Loucy (cell line): ENCODE data around the gene IL5.

ENCODE experiments used
- H2AFZ ChIP-seq: fragments of 200-600 bp; sonication (generic); 2 replicates; pipeline ENCODE4 v1.6.0; 2016; ENCODE audit warnings: antibody characterized with exemption, mild to moderate bottlenecking, low read length, moderate library complexity
- H3F3A ChIP-seq: fragments of 200-600 bp; 2 replicates; pipeline ENCODE4 v1.6.0; 2016; ENCODE audit warnings: antibody characterized with exemption, low read depth, mild to moderate bottlenecking
- H3K27me3 ChIP-seq: fragments of 200-600 bp; sonication (generic); 2 replicates; pipeline ENCODE4 v1.6.1; 2014; ENCODE audit warnings: low read length, mild to moderate bottlenecking; ENCODE audit not compliant: insufficient read depth, poor library complexity, severe bottlenecking
- H3K36me3 ChIP-seq: fragments of 200-600 bp; sonication (generic); 2 replicates; pipeline ENCODE4 v1.6.1; 2016; ENCODE audit warnings: low read length; ENCODE audit not compliant: insufficient read depth
- H3K4me1 ChIP-seq: fragments of 200-600 bp; sonication (generic); 2 replicates; pipeline ENCODE4 v1.5.1; 2014; ENCODE audit warnings: low read length, mild to moderate bottlenecking; ENCODE audit not compliant: insufficient read depth, poor library complexity, severe bottlenecking
- H3K4me2 ChIP-seq: fragments of 200-600 bp; sonication (generic); 2 replicates; pipeline ENCODE4 v1.6.0; 2014; ENCODE audit warnings: antibody characterized with exemption, low read length, low read depth, mild to moderate bottlenecking; ENCODE audit not compliant: poor library complexity, severe bottlenecking
- H3K4me3 ChIP-seq: fragments of 200-600 bp; sonication (generic); 2 replicates; pipeline ENCODE4 v1.5.1; 2014; ENCODE audit warnings: low read length, mild to moderate bottlenecking, mixed read lengths; ENCODE audit not compliant: poor library complexity, severe bottlenecking
- H3K79me2 ChIP-seq: fragments of 200-600 bp; sonication (generic); 2 replicates; pipeline ENCODE4 v1.6.1; 2014; ENCODE audit warnings: low read length; ENCODE audit not compliant: insufficient read depth
- H3K9ac ChIP-seq: fragments of 200-600 bp; sonication (generic); 2 replicates; pipeline ENCODE4 v1.6.0; 2014; ENCODE audit warnings: mild to moderate bottlenecking, low read depth, low read length, moderate library complexity; ENCODE audit not compliant: poor library complexity, severe bottlenecking
- H3K9me2 ChIP-seq: fragments of 200-600 bp; sonication (generic); replicated peaks from 2 replicates; pipeline ENCODE4 v1.6.1; 2016; ENCODE audit warnings: low read depth, low read length, mixed read lengths
- H3K9me3 ChIP-seq: fragments of 200-600 bp; sonication (generic); 2 replicates; pipeline ENCODE4 v1.6.1; 2014; ENCODE audit warnings: mild to moderate bottlenecking, antibody characterized with exemption, low read length, low read depth; ENCODE audit not compliant: insufficient read depth
- H4K20me1 ChIP-seq: fragments of 200-600 bp; sonication (generic); 2 replicates; pipeline ENCODE4 v1.6.0; 2014; ENCODE audit warnings: antibody characterized with exemption, low read length, mild to moderate bottlenecking; ENCODE audit not compliant: insufficient read depth, poor library complexity, severe bottlenecking
- EZH2phosphoT487 ChIP-seq: fragments of 200-600 bp; IDR thresholded peaks from 2 replicates; pipeline ENCODE4 v1.6.1; 2018; ENCODE audit warnings: antibody characterized with exemption, mild to moderate bottlenecking, moderate library complexity, borderline replicate concordance
- TF ChIP-seq, protein P1 (sequence below): fragments of 200-600 bp; sonication (generic); conservative IDR thresholded peaks from 2 replicates; pipeline ENCODE4 v1.5.1; 2014; ENCODE audit warnings: mild to moderate bottlenecking, antibody characterized with exemption, low read length

Gene IL5

DNA sequence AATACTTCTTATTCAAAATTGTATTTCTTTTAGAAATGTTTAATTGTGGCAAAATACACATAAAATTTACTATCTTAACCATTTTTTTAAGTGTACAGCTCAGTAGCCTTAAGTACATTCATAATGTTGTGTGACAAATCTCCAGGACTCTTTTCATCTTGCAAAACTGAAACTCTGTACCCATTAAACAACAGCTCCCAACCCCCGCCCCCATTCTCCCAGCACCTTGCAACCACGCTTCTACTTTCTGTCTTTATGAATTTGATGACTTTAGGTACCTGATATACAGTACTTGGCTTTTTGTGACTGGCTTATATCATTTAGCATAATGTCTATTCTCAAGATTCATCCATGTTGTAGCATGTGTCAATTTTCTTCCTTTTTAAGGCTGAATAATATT, 2.8 kb upstream of the IL5 start:
- H3K4me2 ChIP-seq, result no peak overlapping the region

DNA sequence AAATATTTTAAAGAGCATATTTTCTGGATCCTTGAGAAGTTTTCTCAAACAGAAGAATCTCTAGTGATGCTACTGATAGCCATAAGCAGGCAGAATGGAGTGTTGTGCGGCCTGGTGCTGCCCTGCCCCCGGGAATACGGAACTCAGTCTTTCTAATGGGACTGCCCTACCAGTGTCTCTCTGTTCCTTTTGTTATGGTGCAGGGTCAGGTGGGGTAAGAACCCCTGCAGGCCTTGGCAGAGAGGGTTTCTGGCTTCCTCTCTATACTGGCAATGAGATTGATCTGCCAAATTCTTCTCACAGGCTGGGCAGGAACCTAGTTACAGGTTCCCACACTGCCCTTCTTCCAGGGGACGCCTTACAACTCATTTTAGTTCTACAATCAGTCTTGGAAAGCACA, 2.6 kb downstream of the IL5 start:
- H3K36me3 ChIP-seq, result no peaks in the 10 kb centered on the region
- H3K9me3 ChIP-seq, result no peaks in the 10 kb centered on the region
- H3K4me3 ChIP-seq, result no peak overlapping the region
- TF ChIP-seq, protein P1, sequence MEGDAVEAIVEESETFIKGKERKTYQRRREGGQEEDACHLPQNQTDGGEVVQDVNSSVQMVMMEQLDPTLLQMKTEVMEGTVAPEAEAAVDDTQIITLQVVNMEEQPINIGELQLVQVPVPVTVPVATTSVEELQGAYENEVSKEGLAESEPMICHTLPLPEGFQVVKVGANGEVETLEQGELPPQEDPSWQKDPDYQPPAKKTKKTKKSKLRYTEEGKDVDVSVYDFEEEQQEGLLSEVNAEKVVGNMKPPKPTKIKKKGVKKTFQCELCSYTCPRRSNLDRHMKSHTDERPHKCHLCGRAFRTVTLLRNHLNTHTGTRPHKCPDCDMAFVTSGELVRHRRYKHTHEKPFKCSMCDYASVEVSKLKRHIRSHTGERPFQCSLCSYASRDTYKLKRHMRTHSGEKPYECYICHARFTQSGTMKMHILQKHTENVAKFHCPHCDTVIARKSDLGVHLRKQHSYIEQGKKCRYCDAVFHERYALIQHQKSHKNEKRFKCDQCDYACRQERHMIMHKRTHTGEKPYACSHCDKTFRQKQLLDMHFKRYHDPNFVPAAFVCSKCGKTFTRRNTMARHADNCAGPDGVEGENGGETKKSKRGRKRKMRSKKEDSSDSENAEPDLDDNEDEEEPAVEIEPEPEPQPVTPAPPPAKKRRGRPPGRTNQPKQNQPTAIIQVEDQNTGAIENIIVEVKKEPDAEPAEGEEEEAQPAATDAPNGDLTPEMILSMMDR, result no peak
- no peak for TF ChIP-seq EZH2phosphoT487
- H3F3A ChIP-seq, result no peaks in the 10 kb centered on the region
- no peaks in the 10 kb centered on the region for H4K20me1 ChIP-seq
- H3K9ac ChIP-seq, result no peak overlapping the region
- H3K79me2 ChIP-seq, result no peaks in the 10 kb centered on the region
- H3K27me3 ChIP-seq, result no peaks in the 10 kb centered on the region
- H3K4me2 ChIP-seq, result no peak overlapping the region
- H3K4me1 ChIP-seq, result no peaks in the 10 kb centered on the region
- no peaks in the 10 kb centered on the region for H3K9me2 ChIP-seq
- no peak overlapping the region for H2AFZ ChIP-seq

More for the DNA sequence above, 2.8 kb upstream of the IL5 start:
- no peak overlapping the region for H3K9ac ChIP-seq
- H3K4me3 ChIP-seq, result no peak overlapping the region
- no peak overlapping the region for H2AFZ ChIP-seq
- no peaks in the 10 kb centered on the region for H3K9me2 ChIP-seq
- no peaks in the 10 kb centered on the region for H3F3A ChIP-seq
- H3K27me3 ChIP-seq, result no peaks in the 10 kb centered on the region
- H4K20me1 ChIP-seq, result no peaks in the 10 kb centered on the region
- H3K36me3 ChIP-seq, result no peaks in the 10 kb centered on the region
- TF ChIP-seq, protein P1, result no peak
- no peak for TF ChIP-seq EZH2phosphoT487
- H3K9me3 ChIP-seq, result no peaks in the 10 kb centered on the region
- no peaks in the 10 kb centered on the region for H3K4me1 ChIP-seq
- H3K79me2 ChIP-seq, result no peaks in the 10 kb centered on the region

DNA sequence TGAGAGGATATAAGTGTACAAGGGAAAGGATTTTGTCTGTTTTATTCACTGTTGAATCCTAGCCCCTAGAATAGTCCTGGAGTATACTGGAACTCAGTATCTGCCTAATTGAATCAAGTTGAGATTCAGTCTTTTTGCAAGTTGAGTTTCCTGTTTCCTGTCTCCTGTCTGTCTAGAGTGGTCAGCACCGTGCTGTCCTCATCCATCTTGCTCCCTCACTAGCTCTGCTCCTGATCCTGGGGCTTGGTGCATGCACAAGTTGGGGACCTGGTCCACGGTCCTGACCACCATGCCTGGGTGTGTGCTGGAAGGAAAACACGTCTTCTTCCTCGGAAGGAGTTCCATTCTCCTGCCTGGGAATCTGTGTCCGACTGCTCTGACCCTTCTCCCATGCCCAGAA, 3.2 kb downstream of the IL5 start:
- no peak overlapping the region for H2AFZ ChIP-seq
- TF ChIP-seq EZH2phosphoT487, result no peak
- TF ChIP-seq, protein P1, result no peak
- H3K9me3 ChIP-seq, result no peaks in the 10 kb centered on the region
- H3K79me2 ChIP-seq, result no peaks in the 10 kb centered on the region
- no peaks in the 10 kb centered on the region for H3K4me1 ChIP-seq
- H3K27me3 ChIP-seq, result no peaks in the 10 kb centered on the region
- no peaks in the 10 kb centered on the region for H3K36me3 ChIP-seq
- no peaks in the 10 kb centered on the region for H3F3A ChIP-seq
- H3K9ac ChIP-seq, result no peak overlapping the region
- no peaks in the 10 kb centered on the region for H4K20me1 ChIP-seq
- no peak overlapping the region for H3K4me2 ChIP-seq
- H3K4me3 ChIP-seq, result no peak overlapping the region
- H3K9me2 ChIP-seq, result no peaks in the 10 kb centered on the region
